ENCODE data around the gene SEL1L. TPM values are rescaled to one million over a fixed set of nuclear protein-coding genes. Genes with fewer than 3 reads are reported as not detected.
"Not testable (repeated sequence)": the region's sequence is repeated elsewhere in the genome, so short reads cannot be mapped to it uniquely, and the experiment has no call there.

The SEL1L gene
- total RNA-seq, 1 donor from 2014 or later = 74.7 TPM

DNA sequence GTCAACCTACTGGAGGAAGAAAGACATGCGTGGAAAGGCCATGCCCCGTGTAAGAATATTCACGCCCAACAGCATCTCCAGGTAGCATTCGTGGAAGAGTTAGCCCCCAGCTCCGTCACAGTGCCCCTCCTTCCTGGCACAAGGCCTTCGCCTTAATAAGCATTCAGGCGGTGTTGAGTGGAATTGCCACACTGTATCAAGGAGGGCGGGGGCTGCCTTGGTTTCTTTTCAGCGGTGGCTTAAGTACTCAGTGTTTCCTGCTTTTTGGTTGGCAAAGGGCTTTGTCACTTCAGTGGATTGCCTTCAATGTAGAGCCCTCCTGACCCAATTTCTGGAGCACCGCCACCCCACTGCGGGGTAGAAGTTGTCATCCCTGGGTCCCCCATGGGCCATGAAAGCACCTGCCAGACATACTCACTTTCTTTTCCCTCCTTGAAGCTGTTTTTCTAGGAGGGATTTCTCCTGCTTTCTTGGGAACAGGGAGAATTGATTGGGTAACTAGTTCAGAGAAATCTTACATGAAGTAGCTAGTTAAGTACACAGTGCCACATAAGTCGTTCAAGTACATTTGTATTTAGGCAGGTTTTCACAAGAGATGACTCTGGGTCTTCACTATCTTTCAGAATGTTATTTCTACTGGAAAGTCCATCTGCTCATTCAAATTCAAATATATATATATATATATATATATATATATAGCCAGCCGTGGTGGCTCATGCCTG is 68.0 kb downstream of the SEL1L start:
- DNase-seq (ENCODE audit: low spot score in 2 of 2, unreplicated experiment in 2 of 2) = no peak
- Mint-ChIP-seq H3K27me3 (ENCODE audit: low read depth) (no peaks in the 10 kb centered on the region), H3K9me3 (no peaks in the 10 kb centered on the region), H3K27ac (no peak overlapping the region), H3K36me3 (no peaks in the 10 kb centered on the region), H3K4me3 (no peak overlapping the region), H3K4me1 (peaks cover 11% of the 10 kb centered on the region)
- TF ChIP-seq, protein P1, sequence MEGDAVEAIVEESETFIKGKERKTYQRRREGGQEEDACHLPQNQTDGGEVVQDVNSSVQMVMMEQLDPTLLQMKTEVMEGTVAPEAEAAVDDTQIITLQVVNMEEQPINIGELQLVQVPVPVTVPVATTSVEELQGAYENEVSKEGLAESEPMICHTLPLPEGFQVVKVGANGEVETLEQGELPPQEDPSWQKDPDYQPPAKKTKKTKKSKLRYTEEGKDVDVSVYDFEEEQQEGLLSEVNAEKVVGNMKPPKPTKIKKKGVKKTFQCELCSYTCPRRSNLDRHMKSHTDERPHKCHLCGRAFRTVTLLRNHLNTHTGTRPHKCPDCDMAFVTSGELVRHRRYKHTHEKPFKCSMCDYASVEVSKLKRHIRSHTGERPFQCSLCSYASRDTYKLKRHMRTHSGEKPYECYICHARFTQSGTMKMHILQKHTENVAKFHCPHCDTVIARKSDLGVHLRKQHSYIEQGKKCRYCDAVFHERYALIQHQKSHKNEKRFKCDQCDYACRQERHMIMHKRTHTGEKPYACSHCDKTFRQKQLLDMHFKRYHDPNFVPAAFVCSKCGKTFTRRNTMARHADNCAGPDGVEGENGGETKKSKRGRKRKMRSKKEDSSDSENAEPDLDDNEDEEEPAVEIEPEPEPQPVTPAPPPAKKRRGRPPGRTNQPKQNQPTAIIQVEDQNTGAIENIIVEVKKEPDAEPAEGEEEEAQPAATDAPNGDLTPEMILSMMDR (IDR thresholded peaks at IDR 0.05; ENCODE audit: unreplicated experiment) = no peak

DNA sequence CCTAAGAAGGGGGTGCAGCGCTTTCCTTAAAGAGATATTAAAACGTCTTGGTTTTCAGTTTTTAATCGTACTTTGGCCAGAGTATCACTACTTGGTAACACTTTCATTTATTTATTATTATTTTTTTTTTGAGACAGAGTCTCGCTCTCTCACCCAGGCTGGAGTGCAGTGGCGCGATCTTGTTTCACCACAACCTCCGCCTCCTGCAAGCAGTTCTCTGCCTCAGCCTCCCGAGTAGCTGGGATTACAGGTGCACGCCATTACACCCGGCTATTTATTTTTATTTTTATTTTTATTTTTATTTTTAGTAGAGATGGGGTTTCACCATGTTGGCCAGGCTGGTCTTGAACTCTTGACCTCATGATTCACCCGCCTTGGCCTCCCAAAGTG is 68.7 kb downstream of the SEL1L start:
- not testable (repeated sequence) for DNase-seq (ENCODE audit: low spot score in 2 of 2, unreplicated experiment in 2 of 2); H3K27ac Mint-ChIP-seq; H3K9me3 Mint-ChIP-seq; H3K27me3 Mint-ChIP-seq (ENCODE audit: low read depth); H3K36me3 Mint-ChIP-seq
- Mint-ChIP-seq H3K4me3 (peak overlapping the region; percentile 59), H3K4me1 (peaks cover 11% of the 10 kb centered on the region)

DNA sequence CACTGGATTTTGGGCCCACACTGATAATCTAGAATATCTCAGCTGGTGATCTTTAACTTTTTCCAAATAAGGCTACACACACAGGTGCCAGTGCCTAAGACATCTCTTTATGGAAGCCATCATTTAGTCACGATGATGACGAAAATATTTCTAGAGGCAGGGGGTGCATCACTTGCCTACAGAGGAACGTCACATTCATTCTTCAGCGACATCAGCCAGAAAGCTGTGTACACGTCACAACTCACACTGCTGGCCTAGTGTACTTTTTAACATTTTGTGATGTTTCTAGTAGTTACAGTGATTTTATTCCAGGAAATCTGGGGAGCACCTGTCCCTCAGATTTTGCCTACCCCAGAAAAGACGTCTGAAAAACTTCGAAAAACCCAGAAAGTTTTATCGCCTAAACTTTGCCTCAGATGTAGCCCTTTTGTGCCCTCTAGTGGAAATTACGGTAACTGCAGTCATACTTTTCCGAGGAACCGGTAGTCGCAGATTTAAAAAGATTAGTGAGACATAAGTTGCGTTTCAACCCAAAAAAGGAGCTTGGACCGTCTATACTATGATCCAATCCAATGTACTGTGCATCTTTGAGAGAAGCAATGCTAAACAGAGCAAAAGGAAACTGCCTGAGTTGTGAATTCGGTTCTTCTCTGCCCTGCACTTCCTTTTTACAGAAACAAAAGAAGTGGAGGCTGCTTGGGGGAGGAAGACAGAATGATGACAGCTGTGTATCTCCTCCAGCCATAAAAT is 69.2 kb downstream of the SEL1L start:
- peak in 1 of 2 experiments; percentile 62 for DNase-seq (ENCODE audit: low spot score in 2 of 2, unreplicated experiment in 2 of 2)
- Mint-ChIP-seq H3K36me3 (no peaks in the 10 kb centered on the region), H3K9me3 (no peaks in the 10 kb centered on the region), H3K27me3 (ENCODE audit: low read depth) (no peaks in the 10 kb centered on the region), H3K4me1 (peaks cover 11% of the 10 kb centered on the region), H3K4me3 (peak overlapping the region; percentile 59), H3K27ac (no peak overlapping the region)
- TF ChIP-seq, protein P1 (IDR thresholded peaks at IDR 0.05; ENCODE audit: unreplicated experiment) = peak; percentile 98

DNA sequence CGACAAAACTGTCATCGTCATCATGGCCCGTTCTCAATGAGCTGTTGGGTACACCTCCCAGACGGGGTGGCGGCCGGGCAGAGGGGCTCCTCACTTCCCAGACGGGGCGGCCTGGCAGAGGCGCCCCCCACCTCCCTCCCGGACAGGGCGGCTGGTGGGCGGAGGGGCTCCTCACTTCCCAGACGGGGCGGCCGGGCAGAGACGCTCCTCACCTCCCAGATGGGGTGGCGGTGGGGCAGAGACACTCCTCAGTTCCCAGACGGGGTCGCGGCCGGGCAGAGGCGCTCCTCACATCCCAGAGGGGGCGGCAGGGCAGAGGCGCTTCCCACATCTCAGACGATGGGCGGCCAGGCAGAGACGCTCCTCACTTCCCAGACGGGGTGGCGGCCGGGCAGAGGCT is 71.3 kb downstream of the SEL1L start:
- not testable (repeated sequence) for H3K27me3 Mint-ChIP-seq (ENCODE audit: low read depth); H3K4me3 Mint-ChIP-seq; DNase-seq (ENCODE audit: low spot score in 2 of 2, unreplicated experiment in 2 of 2); H3K9me3 Mint-ChIP-seq; H3K27ac Mint-ChIP-seq; H3K36me3 Mint-ChIP-seq
- H3K4me1 Mint-ChIP-seq = peaks cover 11% of the 10 kb centered on the region

DNA sequence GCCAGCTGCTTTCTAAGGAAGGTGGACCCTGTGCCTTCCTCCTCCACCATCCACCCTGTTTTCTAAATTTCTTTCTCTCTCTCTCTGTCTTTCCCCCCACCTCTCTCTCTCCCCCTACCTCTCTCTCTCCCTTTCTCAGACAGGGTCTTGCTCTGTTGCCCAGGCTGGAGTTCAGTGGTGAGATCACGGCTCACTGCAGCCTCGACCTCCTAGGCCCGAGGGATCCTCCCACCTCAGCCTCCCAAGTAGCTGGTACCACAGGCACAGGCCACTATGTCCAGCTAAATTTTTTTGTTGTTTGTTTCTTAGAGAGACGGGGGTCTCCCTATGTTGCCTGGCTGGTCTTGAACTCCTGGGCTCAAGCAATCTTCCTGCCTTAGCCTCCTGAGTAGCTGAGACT is 73.7 kb downstream of the SEL1L start:
- TF ChIP-seq, protein P1 (IDR thresholded peaks at IDR 0.05; ENCODE audit: unreplicated experiment) = no peak
- Mint-ChIP-seq H3K4me1 (peaks cover 3% of the 10 kb centered on the region), H3K27ac (no peak overlapping the region), H3K27me3 (ENCODE audit: low read depth) (no peaks in the 10 kb centered on the region), H3K4me3 (no peak overlapping the region), H3K9me3 (no peaks in the 10 kb centered on the region), H3K36me3 (no peaks in the 10 kb centered on the region)
- no peak for DNase-seq (ENCODE audit: low spot score in 2 of 2, unreplicated experiment in 2 of 2)

DNA sequence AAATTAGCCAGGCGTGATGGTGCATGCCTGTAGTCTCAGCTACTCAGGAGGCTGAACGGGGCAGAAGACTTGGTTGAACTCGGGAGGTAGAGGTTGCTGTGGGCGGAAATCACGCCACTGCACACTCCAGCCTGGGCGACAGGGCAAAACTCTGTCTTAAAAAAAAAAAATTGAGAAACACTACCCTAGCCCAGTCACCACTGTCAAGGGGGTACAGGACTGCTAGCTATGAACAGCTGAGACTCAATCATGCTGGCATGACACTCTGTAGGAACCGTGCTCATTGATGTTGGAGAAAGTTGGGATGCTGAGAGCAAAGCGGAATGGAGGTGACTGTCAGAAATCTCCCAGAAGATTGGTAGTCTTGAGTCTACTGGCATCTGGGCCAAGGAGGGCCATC is 75.3 kb downstream of the SEL1L start:
- H3K27me3 Mint-ChIP-seq (ENCODE audit: low read depth) = no peaks in the 10 kb centered on the region
- TF ChIP-seq, protein P1 (IDR thresholded peaks at IDR 0.05; ENCODE audit: unreplicated experiment) = no peak
- H3K36me3 Mint-ChIP-seq = no peaks in the 10 kb centered on the region
- DNase-seq (ENCODE audit: low spot score in 2 of 2, unreplicated experiment in 2 of 2) = no peak
- H3K4me3 Mint-ChIP-seq = no peak overlapping the region
- H3K4me1 Mint-ChIP-seq = no peaks in the 10 kb centered on the region
- no peak overlapping the region for H3K27ac Mint-ChIP-seq
- no peaks in the 10 kb centered on the region for H3K9me3 Mint-ChIP-seq

Measured in mesothelial cell of epicardium (in vitro differentiated cells).